ENCODE measurements around the gene SOX18.
A peak's percentile ranks its signal among the peaks of the same experiment; 100 is the strongest.

Gene SOX18

GRCh38 chr20:64058536-64058935 lies 9.1 kb upstream of the SOX18 start:
- TF ChIP-seq CTCF (IDR thresholded peaks at IDR 0.05) (no peak), ZFX (IDR thresholded peaks at IDR 0.05; ENCODE audit: borderline replicate concordance) (no peak)
- H3K27ac ChIP-seq = no peak overlapping the region

GRCh38 chr20:64057628-64058498 lies 8.4 kb upstream of the SOX18 start:
- H3K27ac ChIP-seq = no peak overlapping the region

GRCh38 chr20:64056889-64057627 lies 7.6 kb upstream of the SOX18 start:
- H3K27ac ChIP-seq = no peak overlapping the region
- TF ChIP-seq CTCF (IDR thresholded peaks at IDR 0.05) (no peak), ZFX (IDR thresholded peaks at IDR 0.05; ENCODE audit: borderline replicate concordance) (no peak)

More at GRCh38 chr20:64057628-64058498, 8.4 kb upstream of the SOX18 start:
- TF ChIP-seq CTCF (IDR thresholded peaks at IDR 0.05) (peak; percentile 94), ZFX (IDR thresholded peaks at IDR 0.05; ENCODE audit: borderline replicate concordance) (no peak)

- H3K27ac ChIP-seq = no peak overlapping the region
Observed at GRCh38 chr20:64056639-64056888, 7.1 kb upstream of the SOX18 start.

GRCh38 chr20:64055893-64056638 lies 6.6 kb upstream of the SOX18 start:
- H3K27ac ChIP-seq = no peak overlapping the region
- TF ChIP-seq ZFX (IDR thresholded peaks at IDR 0.05; ENCODE audit: borderline replicate concordance) = no peak
- TF ChIP-seq CTCF (IDR thresholded peaks at IDR 0.05) = no peak

More at GRCh38 chr20:64056639-64056888, 7.1 kb upstream of the SOX18 start:
- TF ChIP-seq CTCF (IDR thresholded peaks at IDR 0.05) = no peak
- TF ChIP-seq ZFX (IDR thresholded peaks at IDR 0.05; ENCODE audit: borderline replicate concordance) = no peak

- no peak overlapping the region for H3K27ac ChIP-seq
- TF ChIP-seq ZFX (IDR thresholded peaks at IDR 0.05; ENCODE audit: borderline replicate concordance) (no peak), CTCF (IDR thresholded peaks at IDR 0.05) (no peak)
Observed at GRCh38 chr20:64055396-64055892, 6.0 kb upstream of the SOX18 start.

All from 22Rv1 (cell line).